ENCODE measurements around the gene ATP11B. TPM values are rescaled to one million over a fixed set of nuclear protein-coding genes. Genes with fewer than 3 reads are reported as not detected.

The ATP11B gene
- total RNA-seq, 1 donor from 2014 or later: 38.6 TPM

DNA sequence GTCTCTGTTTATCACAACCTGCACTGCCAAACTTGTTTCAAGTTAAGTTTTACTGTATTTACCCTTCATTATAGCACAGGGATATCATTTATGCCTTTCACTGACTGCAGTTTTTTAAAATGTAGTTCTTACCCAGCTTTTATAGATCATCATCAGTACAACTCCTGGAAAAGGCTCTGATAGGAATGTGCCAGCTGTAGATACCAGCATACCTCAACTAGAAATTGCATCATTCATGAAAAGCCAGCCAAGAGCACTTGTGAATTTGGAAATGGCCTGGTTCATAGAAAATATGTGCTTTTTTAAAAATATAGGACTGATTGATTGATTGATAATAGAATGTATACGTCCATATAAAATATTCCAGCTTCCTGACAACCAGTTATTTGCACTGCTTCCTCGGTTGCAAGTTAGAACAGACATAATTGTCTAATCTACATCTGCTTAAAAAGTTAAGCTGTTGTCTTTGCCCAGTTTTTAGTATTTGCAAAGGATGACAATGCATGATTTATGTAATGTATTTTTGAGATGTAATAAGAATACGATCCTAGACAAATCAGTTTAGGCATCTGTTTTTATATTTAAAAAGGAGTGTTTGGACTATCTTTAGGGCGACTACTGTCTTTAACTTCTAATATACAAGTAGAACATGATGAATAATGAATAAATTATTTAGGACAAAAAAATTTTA is 128.5 kb downstream of the ATP11B start:
- TF ChIP-seq, protein P1, sequence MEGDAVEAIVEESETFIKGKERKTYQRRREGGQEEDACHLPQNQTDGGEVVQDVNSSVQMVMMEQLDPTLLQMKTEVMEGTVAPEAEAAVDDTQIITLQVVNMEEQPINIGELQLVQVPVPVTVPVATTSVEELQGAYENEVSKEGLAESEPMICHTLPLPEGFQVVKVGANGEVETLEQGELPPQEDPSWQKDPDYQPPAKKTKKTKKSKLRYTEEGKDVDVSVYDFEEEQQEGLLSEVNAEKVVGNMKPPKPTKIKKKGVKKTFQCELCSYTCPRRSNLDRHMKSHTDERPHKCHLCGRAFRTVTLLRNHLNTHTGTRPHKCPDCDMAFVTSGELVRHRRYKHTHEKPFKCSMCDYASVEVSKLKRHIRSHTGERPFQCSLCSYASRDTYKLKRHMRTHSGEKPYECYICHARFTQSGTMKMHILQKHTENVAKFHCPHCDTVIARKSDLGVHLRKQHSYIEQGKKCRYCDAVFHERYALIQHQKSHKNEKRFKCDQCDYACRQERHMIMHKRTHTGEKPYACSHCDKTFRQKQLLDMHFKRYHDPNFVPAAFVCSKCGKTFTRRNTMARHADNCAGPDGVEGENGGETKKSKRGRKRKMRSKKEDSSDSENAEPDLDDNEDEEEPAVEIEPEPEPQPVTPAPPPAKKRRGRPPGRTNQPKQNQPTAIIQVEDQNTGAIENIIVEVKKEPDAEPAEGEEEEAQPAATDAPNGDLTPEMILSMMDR (IDR thresholded peaks at IDR 0.05; ENCODE audit: insufficient read depth, low read length, poor library complexity, severe bottlenecking): no peak
- no peaks in the 10 kb centered on the region for H3K36me3 ChIP-seq (ENCODE audit: control insufficient read depth, insufficient read depth, low read length)
- H3K27me3 ChIP-seq (ENCODE audit: control insufficient read depth, insufficient read depth, low read length): no peaks in the 10 kb centered on the region
- no peak for DNase-seq (ENCODE audit: low read depth)
- no peak overlapping the region for H3K4me3 ChIP-seq (ENCODE audit: low read depth, low read length)

DNA sequence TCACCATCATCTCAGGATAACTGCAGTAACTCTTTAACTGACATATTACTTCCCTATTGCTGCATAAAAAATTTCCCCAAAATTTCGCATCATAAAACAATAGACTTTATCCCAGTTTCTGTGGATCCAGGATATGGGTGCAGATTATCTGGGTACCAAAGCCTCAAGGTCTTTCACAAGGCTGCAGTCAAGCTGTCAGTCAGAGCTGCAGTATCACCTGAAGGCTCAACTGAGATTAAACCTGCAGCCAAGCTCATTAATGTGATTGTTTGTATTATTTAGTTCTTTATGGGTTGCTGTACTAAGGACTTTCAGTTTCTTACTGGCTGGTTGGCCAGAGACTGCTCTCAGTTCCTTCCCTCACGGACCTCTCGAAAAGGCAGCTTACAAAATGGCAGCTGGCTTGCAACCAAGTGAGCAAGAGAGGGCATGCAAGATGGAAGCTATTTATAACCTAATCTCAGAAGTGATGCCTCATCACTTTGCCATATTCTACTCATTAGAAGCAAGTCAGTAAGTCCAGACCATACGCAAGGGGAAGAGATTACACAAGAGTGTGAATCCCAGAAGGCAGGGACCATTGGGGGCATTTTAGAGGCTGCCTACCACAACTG is 132.1 kb downstream of the ATP11B start:
- no peak for DNase-seq (ENCODE audit: low read depth)
- Histone ChIP-seq H3K36me3 (ENCODE audit: control insufficient read depth, insufficient read depth, low read length) (no peaks in the 10 kb centered on the region), H3K4me3 (ENCODE audit: low read depth, low read length) (no peak overlapping the region), H3K27me3 (ENCODE audit: control insufficient read depth, insufficient read depth, low read length) (no peaks in the 10 kb centered on the region)
- TF ChIP-seq, protein P1 (IDR thresholded peaks at IDR 0.05; ENCODE audit: insufficient read depth, low read length, poor library complexity, severe bottlenecking): no peak

DNA sequence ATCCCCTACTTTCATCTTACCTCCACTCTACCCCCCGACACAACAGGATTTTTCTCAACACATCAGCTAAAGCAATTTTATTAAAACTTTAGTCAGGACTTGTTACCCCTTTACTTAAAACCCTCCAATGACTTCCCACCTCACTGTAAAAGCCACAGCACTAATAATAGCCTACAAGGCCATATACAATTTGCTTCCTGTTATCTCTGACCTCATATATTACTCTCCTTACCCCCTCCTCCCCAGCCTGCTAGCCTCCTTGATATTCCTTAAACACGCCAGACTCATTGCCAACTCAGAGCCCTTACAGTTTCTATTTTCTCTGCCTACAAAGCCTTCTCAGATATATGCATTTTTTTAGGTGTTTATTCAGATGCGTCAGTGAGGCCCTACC is 132.6 kb downstream of the ATP11B start:
- DNase-seq (ENCODE audit: low read depth): no peak
- H3K27me3 ChIP-seq (ENCODE audit: control insufficient read depth, insufficient read depth, low read length): no peaks in the 10 kb centered on the region
- no peak overlapping the region for H3K4me3 ChIP-seq (ENCODE audit: low read depth, low read length)
- no peaks in the 10 kb centered on the region for H3K36me3 ChIP-seq (ENCODE audit: control insufficient read depth, insufficient read depth, low read length)
- TF ChIP-seq, protein P1 (IDR thresholded peaks at IDR 0.05; ENCODE audit: insufficient read depth, low read length, poor library complexity, severe bottlenecking): no peak

DNA sequence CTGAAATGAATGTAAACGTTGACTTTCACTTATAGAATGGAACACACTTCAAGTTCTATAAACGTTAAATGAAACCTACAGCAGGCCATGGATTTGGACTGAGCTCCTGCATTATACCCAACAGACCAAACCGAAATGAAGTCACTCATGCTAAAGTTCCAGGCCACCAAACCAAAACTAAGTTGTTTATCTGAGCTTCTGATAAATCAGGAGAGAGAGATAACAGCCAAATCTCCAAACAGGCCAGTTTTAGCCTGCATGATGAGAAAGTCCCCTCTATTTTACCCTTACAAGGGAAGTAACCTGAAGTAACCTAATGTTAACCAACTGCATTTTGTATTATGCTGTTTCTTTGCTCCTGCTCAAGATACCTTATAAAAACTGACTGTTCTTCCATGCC is 142.5 kb downstream of the ATP11B start:
- no peak for DNase-seq (ENCODE audit: low read depth)
- H3K4me3 ChIP-seq (ENCODE audit: low read depth, low read length): no peak overlapping the region
- H3K27me3 ChIP-seq (ENCODE audit: control insufficient read depth, insufficient read depth, low read length): no peaks in the 10 kb centered on the region
- TF ChIP-seq, protein P1 (IDR thresholded peaks at IDR 0.05; ENCODE audit: insufficient read depth, low read length, poor library complexity, severe bottlenecking): no peak
- H3K36me3 ChIP-seq (ENCODE audit: control insufficient read depth, insufficient read depth, low read length): no peaks in the 10 kb centered on the region

DNA sequence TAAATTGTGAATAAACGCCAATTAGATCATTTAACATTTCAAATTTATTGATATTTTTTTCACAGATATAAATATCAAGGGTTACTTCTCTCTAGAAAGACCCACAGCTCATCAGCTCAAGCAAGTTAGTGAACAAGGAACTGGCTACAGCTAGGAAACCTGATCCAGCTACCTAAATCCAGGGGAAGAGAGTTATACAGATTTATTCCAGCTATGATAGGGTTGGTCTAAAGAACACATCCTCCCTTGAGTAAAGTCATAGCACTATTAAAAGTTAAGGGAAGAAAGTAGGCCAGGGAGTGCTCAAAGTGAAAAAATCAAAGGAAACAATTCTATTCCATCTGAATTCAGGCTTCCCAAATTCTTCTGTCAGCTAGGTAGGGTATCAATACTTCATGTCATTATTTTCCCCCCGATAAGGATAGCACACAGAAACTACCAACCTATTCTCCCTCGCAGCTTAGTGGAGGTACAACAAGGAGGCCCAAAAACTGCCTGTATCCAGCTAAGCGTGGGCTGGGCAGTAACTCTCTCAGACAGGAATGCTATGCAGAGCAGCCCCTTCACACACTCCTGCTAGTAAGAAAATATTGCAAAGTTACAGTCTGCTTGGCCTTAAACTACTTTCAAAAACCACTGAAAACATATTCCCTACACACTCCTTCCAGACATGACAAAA is 143.1 kb downstream of the ATP11B start:
- TF ChIP-seq, protein P1 (IDR thresholded peaks at IDR 0.05; ENCODE audit: insufficient read depth, low read length, poor library complexity, severe bottlenecking): no peak
- H3K36me3 ChIP-seq (ENCODE audit: control insufficient read depth, insufficient read depth, low read length): no peaks in the 10 kb centered on the region
- H3K27me3 ChIP-seq (ENCODE audit: control insufficient read depth, insufficient read depth, low read length): no peaks in the 10 kb centered on the region
- H3K4me3 ChIP-seq (ENCODE audit: low read depth, low read length): no peak overlapping the region
- no peak for DNase-seq (ENCODE audit: low read depth)
